ENCODE measurements around the gene REPS1. TPM values are rescaled to one million over a fixed set of nuclear protein-coding genes. Genes with fewer than 3 reads are reported as not detected.

Gene REPS1
- total and polyA plus RNA-seq, 2 of the 13 experiments (the other 11 are each of a cell fraction or from before 2014, with no cell fraction given) = 36.4 to 38.3 TPM

GRCh38 chr6:138989098-138989983 lies 1.3 kb upstream of the REPS1 start (continued):
- TF ChIP-seq ZMAT5 (CRISPR knock-in tag; IDR thresholded peaks at IDR 0.05; ENCODE audit: borderline replicate concordance, low read depth) = no peak
- TF ChIP-seq ZNF629 (CRISPR knock-in tag; conservative IDR thresholded peaks at IDR 0.05) = no peak
- TF ChIP-seq ZNF468 (CRISPR knock-in tag; IDR thresholded peaks at IDR 0.05) = no peak
- no peak for TF ChIP-seq MXI1 (IDR thresholded peaks at IDR 0.05; ENCODE audit: borderline replicate concordance, low read depth, low read length)
- TF ChIP-seq, protein P1, sequence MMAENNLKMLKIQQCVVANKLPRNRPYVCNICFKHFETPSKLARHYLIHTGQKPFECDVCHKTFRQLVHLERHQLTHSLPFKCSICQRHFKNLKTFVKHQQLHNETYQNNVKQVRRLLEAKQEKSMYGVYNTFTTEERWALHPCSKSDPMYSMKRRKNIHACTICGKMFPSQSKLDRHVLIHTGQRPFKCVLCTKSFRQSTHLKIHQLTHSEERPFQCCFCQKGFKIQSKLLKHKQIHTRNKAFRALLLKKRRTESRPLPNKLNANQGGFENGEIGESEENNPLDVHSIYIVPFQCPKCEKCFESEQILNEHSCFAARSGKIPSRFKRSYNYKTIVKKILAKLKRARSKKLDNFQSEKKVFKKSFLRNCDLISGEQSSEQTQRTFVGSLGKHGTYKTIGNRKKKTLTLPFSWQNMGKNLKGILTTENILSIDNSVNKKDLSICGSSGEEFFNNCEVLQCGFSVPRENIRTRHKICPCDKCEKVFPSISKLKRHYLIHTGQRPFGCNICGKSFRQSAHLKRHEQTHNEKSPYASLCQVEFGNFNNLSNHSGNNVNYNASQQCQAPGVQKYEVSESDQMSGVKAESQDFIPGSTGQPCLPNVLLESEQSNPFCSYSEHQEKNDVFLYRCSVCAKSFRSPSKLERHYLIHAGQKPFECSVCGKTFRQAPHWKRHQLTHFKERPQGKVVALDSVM (CRISPR knock-in tag; IDR thresholded peaks at IDR 0.05) = no peak
- TF ChIP-seq ZNF234 (CRISPR knock-in tag; conservative IDR thresholded peaks at IDR 0.05) = no peak
- no peak for TF ChIP-seq DNMT1 (CRISPR knock-in tag; IDR thresholded peaks at IDR 0.05)
- no peak for TF ChIP-seq ZMYM4 (CRISPR knock-in tag; IDR thresholded peaks at IDR 0.05)
- peak; percentile 90 for TF ChIP-seq GATAD2A (CRISPR knock-in tag; IDR thresholded peaks at IDR 0.05)
- TF ChIP-seq BCL6 (CRISPR knock-in tag; IDR thresholded peaks at IDR 0.05) = peak; percentile 93
- no peak for TF ChIP-seq ZNF724P (CRISPR knock-in tag; IDR thresholded peaks at IDR 0.05; ENCODE audit: borderline replicate concordance)
- peak; percentile 71; the same call in 1 of the 2 replicates for TF ChIP-seq GATA4 (IDR thresholded peaks at IDR 0.05; ENCODE audit: borderline replicate concordance, low read depth)
- peak; percentile 69 for TF ChIP-seq PAXIP1 (CRISPR knock-in tag; conservative IDR thresholded peaks at IDR 0.05)
- TF ChIP-seq SALL1 (CRISPR knock-in tag; IDR thresholded peaks at IDR 0.05) = 0 out of 2 replicates have a peak, but pooled peaks have one; percentile 22
- TF ChIP-seq MYPOP (CRISPR knock-in tag; IDR thresholded peaks at IDR 0.05) = no peak
- TF ChIP-seq ZNF18 (CRISPR knock-in tag; IDR thresholded peaks at IDR 0.05; ENCODE audit: insufficient replicate concordance) = no peak
- TF ChIP-seq EP300 (IDR thresholded peaks at IDR 0.05; ENCODE audit: low read depth in 2 of 2, low read length in 2 of 2) = peak in 1 of 2 experiments; percentile 63; a peak in 2 of 4 replicates
- TF ChIP-seq EP300 (CRISPR knock-in tag; IDR thresholded peaks at IDR 0.05; ENCODE audit: borderline replicate concordance) = no peak
- TF ChIP-seq KDM1A (CRISPR knock-in tag; IDR thresholded peaks at IDR 0.05) = no peak
- peak; percentile 91 for TF ChIP-seq MEF2D (CRISPR knock-in tag; IDR thresholded peaks at IDR 0.05)
